ENCODE results near the gene DTNA. TPM values are rescaled to one million over a fixed set of nuclear protein-coding genes. Genes with fewer than 3 reads are reported as not detected.

Gene DTNA
- total and polyA plus RNA-seq, 2 of the 8 experiments (the other 6 are each of a cell fraction or from before 2014, with no cell fraction given): 30.2 to 32.7 TPM

DNA sequence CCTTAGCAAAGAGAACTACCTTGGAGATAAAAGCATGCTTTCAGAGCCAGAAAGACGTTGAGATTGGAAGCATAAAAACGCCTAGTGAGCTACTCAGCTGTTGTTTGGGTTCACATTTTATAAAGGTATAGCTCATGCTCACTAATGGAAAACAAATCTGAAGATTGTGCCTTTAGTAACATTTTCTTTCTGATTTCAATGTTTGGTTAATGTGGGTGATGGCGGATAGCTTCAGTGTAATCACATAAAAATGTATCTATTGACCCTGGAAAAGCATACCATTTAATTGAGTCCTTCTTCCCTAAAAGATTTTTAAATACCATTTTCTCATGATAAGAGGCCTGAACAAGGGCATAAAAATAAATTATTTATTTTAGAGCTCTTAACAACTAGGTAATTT, 73.4 kb downstream of the DTNA start:
- Histone ChIP-seq H3K14ac (ENCODE audit: insufficient read length) (no peak overlapping the region), H3K79me1 (ENCODE audit: low read depth, low read length) (no peaks in the 10 kb centered on the region), H4K20me1 (replicated peaks in 1 of 2; ENCODE audit: control insufficient read depth in 1 of 2, insufficient read depth in 2 of 2, low read length in 2 of 2) (no peaks in the 10 kb centered on the region), H2BK5ac (ENCODE audit: low read depth, low read length) (no peak overlapping the region), H3K4ac (replicated peaks; ENCODE audit: insufficient read length, low read depth, low read length) (no peak overlapping the region), H4K5ac (ENCODE audit: insufficient read length, low read depth, low read length) (no peak overlapping the region), H4K91ac (replicated peaks; ENCODE audit: insufficient read length, low read length) (no peak overlapping the region), H2BK15ac (ENCODE audit: low read length) (no peak overlapping the region), H3K4me3 (ENCODE audit: extremely low read depth in 1 of 4, insufficient read depth in 2 of 4, low read depth in 3 of 4, low read length in 4 of 4) (no peak overlapping the region), H3K36me3 (ENCODE audit: control insufficient read depth in 2 of 4, insufficient read depth in 4 of 4, low read length in 3 of 4) (no peaks in the 10 kb centered on the region), H3K23ac (ENCODE audit: insufficient read length) (no peak overlapping the region), H3K9me3 (ENCODE audit: insufficient read depth in 2 of 2, low read depth in 1 of 2, low read length in 1 of 2) (no peaks in the 10 kb centered on the region), H3K4me2 (ENCODE audit: insufficient read depth in 1 of 2, low read depth in 2 of 2, low read length in 2 of 2) (no peak overlapping the region), H3K4me1 (replicated peaks in 1 of 4; ENCODE audit: control insufficient read depth in 3 of 4, insufficient read depth in 4 of 4, low read length in 3 of 4) (no peaks in the 10 kb centered on the region; a peak in 1 of 7 replicates), H2AFZ (ENCODE audit: low read length) (no peak overlapping the region), H3K9ac (replicated peaks in 1 of 4; ENCODE audit: extremely low read depth in 1 of 4, low read depth in 3 of 4, low read length in 3 of 4) (no peak overlapping the region), H4K8ac (ENCODE audit: extremely low read depth, insufficient read depth, low read length) (no peak overlapping the region), H3K56ac (replicated peaks; ENCODE audit: insufficient read length, low read depth, low read length) (no peak overlapping the region), H2BK120ac (replicated peaks; ENCODE audit: low read depth, low read length) (no peak overlapping the region), H2AK5ac (ENCODE audit: low read depth, low read length) (no peak overlapping the region), H3K27me3 (replicated peaks in 1 of 4; ENCODE audit: control insufficient read depth in 3 of 4, extremely low read depth in 1 of 4, insufficient read depth in 3 of 4, low read length in 3 of 4) (no peaks in the 10 kb centered on the region), H3K79me2 (ENCODE audit: control insufficient read depth in 1 of 2, insufficient read depth in 2 of 2, low read length in 2 of 2) (no peaks in the 10 kb centered on the region), H3K18ac (ENCODE audit: extremely low read depth, low read length) (no peak overlapping the region), H3K23me2 (ENCODE audit: low read depth, low read length) (no peaks in the 10 kb centered on the region), H2BK12ac (ENCODE audit: low read depth, low read length) (no peak overlapping the region), H2BK20ac (ENCODE audit: low read length) (no peak overlapping the region), H3K27ac (ENCODE audit: low read depth, low read length) (no peak overlapping the region)
- POLR2A ChIA-PET (ENCODE audit: partially characterized antibody): interaction anchor here (1.0 kb wide), 1 partner anchor 9 kb away, joined by 3 read pairs; no protein-coding TSS in a partner anchor
- CTCF ChIA-PET (ENCODE audit: partially characterized antibody): interaction anchor here (1.1 to 9.2 kb wide), 5 partner anchors 19 to 559 kb away, joined by 3 to 75 read pairs (median 3); partner anchors contain the start of gene NOL4
- TF ChIP-seq HDAC2 (IDR thresholded peaks at IDR 0.05; ENCODE audit: borderline replicate concordance in 1 of 2, low read depth in 2 of 2, low read length in 2 of 2) (no peak), POLR2AphosphoS5 (IDR thresholded peaks at IDR 0.05; ENCODE audit: low read depth, low read length) (no peak), EZH2 (IDR thresholded peaks at IDR 0.05; ENCODE audit: low read depth, low read length, severe bottlenecking) (no peak)
- 86% methylated on average over 3 of the region's 3 CpGs; no CpG with 5 or more reads in 1 of the 2 experiments for WGBS, 2 experiments (ENCODE audit: extremely low coverage in 1 of 2, insufficient coverage in 1 of 2, insufficient read length in 1 of 2, insufficient replicate concordance in 2 of 2, low coverage in 1 of 2, low lambda C conversion rate in 2 of 2, missing lambda C conversion rate in 1 of 2)
- DNase-seq (ENCODE audit: low read depth in 1 of 2, low spot score in 2 of 2) (no peak), FAIRE-seq (no peak)
